GM12873 (cell line): ENCODE measurements around the gene PJVK.

Experiments
- CTCF ChIP-seq: IDR thresholded peaks from 2 replicates; pipeline ENCODE4 v1.5.1; 2012; ENCODE audit warnings: low read depth, mild to moderate bottlenecking, moderate library complexity, low read length, control low read depth; ENCODE audit not compliant: insufficient read depth; ENCODE audit errors: missing control alignments

Gene PJVK

GRCh38 chr2:178448968-178449661 lies 2.1 kb upstream of the PJVK start:
- TF ChIP-seq CTCF, result no peak

DNA sequence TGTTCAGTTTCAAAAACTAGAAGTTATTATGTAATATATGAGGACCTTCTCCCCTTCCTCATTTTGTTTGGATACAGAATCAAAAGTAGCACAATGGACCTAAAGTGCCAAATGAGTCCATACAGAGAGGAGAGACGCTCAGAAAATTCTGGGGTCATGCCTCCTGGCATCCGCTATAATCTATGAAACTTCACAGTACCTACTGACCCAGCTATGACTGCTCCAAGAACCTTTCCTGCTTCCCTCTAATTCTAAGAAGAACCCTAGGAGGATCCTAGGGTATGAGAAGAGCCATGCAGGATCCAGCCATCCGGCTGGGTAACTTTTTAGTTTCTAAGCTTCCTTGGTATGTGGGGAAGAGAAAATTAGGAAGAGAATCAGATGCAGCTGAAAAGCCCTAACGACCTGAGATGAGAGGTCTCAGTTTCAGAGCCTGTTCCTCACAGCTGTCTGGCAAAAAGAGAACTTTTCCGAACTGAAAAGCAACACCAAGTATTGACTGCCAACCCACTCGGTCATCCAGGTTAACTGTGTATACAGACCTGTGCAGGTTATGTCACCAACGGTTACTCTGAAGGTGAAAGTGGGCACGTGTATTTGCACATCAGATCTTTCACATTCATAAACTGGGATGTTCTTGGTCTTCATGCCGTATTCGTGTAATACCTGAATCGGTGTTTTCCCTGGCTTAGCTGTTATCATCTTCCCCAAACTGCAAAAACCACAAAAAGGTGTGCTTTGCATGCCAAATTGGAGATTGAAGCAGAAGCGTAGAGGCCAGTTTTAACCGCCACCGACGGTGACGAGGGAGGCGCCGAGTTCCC lies 1.3 kb upstream of the PJVK start:
- no peak for TF ChIP-seq CTCF

DNA sequence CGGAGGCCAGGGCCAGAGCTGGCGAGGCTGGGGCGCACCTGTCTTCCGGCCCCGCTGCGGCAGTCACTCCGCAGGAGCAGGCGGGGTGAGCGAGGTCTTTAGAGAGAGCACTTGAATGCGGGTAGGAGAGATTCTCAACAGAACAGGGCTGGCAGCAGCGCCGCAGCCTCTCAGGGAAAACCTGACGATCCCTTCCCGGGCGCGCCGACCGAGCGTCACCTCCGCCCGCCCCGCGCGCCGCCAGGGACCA lies 729 bp upstream of the PJVK start:
- TF ChIP-seq CTCF, result no peak

DNA sequence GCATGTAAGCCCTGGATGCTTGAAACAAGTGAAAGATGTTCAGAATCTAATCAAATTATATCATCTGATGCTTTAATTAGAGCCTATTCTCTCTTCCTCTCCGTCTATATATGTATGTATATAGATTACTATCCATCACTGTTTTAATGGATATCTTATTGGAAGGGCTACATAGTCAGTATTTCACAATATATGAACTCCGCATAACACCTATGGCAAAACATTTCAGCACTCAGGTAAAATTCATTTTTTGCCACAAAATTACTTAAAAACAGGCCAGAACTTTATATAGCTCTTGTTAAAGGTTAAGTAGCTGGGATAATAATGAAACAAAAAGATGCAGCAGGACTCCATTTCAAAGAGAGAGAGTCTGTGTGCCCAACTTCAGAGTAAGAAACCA lies 1.2 kb downstream of the PJVK start:
- no peak for TF ChIP-seq CTCF

GRCh38 chr2:178452870-178453269 lies 1.7 kb downstream of the PJVK start:
- no peak for TF ChIP-seq CTCF

- no peak for TF ChIP-seq CTCF
Observed at GRCh38 chr2:178455947-178456346, 4.8 kb downstream of the PJVK start.

GRCh38 chr2:178457390-178457886 lies 6.3 kb downstream of the PJVK start:
- no peak for TF ChIP-seq CTCF
